Tibial artery (tissue), 4 donors: ENCODE data around the gene RPS6KA4.
A peak's percentile ranks its signal among the peaks of the same experiment; 100 is the strongest.
"Not testable (repeated sequence)": the region's sequence is repeated elsewhere in the genome, so short reads cannot be mapped to it uniquely, and the experiment has no call there.

Source experiments
- DNase-seq, 2 donors: peaks; one replicate each; pipeline ENCODE4 v3.0.0-alpha.2; 2019
- H3K27ac ChIP-seq, 2 donors: fragments of 200-600 bp; sonication (generic) in 1 of 2; 1 replicate in 1 of 2; 2 replicates in 1 of 2; pipeline ENCODE4 v1.5.1; 2018 to 2019; ENCODE audit warnings: mild to moderate bottlenecking in 1 of 2
- H3K27me3 ChIP-seq, 2 donors: fragments of 200-600 bp; sonication (generic) in 1 of 2; one replicate each; pipeline versions ENCODE4 v1.5.1 to v1.6.0; 2016 to 2019
- H3K36me3 ChIP-seq, 3 donors: fragments of 200-600 bp; sonication (generic) in 2 of 3; one replicate each; pipeline ENCODE4 v1.5.1; 2016 to 2019; ENCODE audit warnings: mild to moderate bottlenecking in 2 of 3
- H3K4me1 ChIP-seq, 4 donors: fragments of 200-600 bp; sonication (generic) in 2 of 4; 1 replicate in 3 of 4; 2 replicates in 1 of 4; pipeline ENCODE4 v1.5.1; 2016 to 2019
- H3K4me3 ChIP-seq, 2 donors: fragments of 200-600 bp; sonication (generic) in 1 of 2; 1 replicate in 1 of 2; 2 replicates in 1 of 2; pipeline ENCODE4 v1.5.1; 2018 to 2019; ENCODE audit warnings: mild to moderate bottlenecking in 2 of 2
- H3K9me3 ChIP-seq, 3 donors: fragments of 200-600 bp; sonication (generic) in 1 of 3; one replicate each; pipeline ENCODE4 v1.5.1; 2016 to 2019
- CTCF ChIP-seq, 2 experiments: fragments of 200-600 bp in 1 of 2; fragments of 450-650 bp in 1 of 2; IDR thresholded peaks; one replicate each; pipeline ENCODE4 v1.5.1; 2017 to 2019; ENCODE audit warnings: antibody characterized with exemption in 2 of 2, mild to moderate bottlenecking in 1 of 2, moderate library complexity in 1 of 2
- intact Hi-C: fragments of 100-400 bp; cut with DNase I; formaldehyde crosslinking; loops from one replicate; pipeline ENCODE4 v1.15.0; 2023; ENCODE audit warnings: low total_unique reads

The RPS6KA4 gene

GRCh38 chr11:64415286-64415685 is 56.3 kb downstream of the RPS6KA4 start:
- intact Hi-C loops = no loop called here
- Histone ChIP-seq H3K9me3 (no peaks in the 10 kb centered on the region), H3K4me3 (no peak overlapping the region), H3K27ac (no peak overlapping the region), H3K36me3 (no peaks in the 10 kb centered on the region), H3K27me3 (peaks cover 0 to 6% of the 10 kb centered on the region in 2 donors), H3K4me1 (peaks cover 0 to 13% (median 11%) of the 10 kb centered on the region in 4 donors)
- no peak for TF ChIP-seq CTCF (IDR thresholded peaks at IDR 0.05)
- DNase-seq = no peak

GRCh38 chr11:64415996-64416728 is 57.2 kb downstream of the RPS6KA4 start:
- Histone ChIP-seq H3K27me3 (peaks cover 0 to 3% of the 10 kb centered on the region in 2 donors), H3K4me1 (peaks cover 0 to 18% (median 15%) of the 10 kb centered on the region in 4 donors), H3K27ac (no peak overlapping the region), H3K9me3 (peaks cover 0 to under 1% (median 0%) of the 10 kb centered on the region in 3 donors), H3K4me3 (no peak overlapping the region), H3K36me3 (no peaks in the 10 kb centered on the region)
- no peak for DNase-seq
- TF ChIP-seq CTCF (IDR thresholded peaks at IDR 0.05) = no peak
- intact Hi-C loops = no loop called here

DNA sequence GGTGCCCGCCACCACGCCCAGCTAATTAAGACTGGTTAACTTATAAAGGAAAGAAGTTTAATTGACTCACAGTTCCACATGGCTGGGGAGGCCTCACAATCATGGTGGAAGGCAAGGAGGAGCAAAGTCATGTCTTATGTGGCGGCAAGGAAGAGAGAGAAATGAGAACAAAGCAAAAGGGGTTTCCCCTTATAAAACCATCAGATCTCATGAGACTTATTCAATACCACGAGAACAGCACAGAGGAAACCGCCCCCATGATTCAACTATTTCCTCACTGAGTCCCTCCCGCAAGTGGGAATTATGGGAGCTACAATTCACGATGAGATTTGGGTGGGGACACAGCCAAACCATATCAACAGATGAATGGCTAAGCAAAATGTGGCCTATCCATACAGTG is 59.3 kb downstream of the RPS6KA4 start:
- intact Hi-C loops, DNase-seq, H3K27me3 ChIP-seq, H3K4me3 ChIP-seq, H3K36me3 ChIP-seq: not testable (repeated sequence)
- Histone ChIP-seq H3K27ac (peak overlapping the region in 1 of 2 donors; percentile 52), H3K9me3 (peaks cover 0 to 15% (median 3%) of the 10 kb centered on the region in 3 donors), H3K4me1 (peaks cover 0 to 18% (median 15%) of the 10 kb centered on the region in 4 donors)

- no peak for TF ChIP-seq CTCF (IDR thresholded peaks at IDR 0.05)
- Histone ChIP-seq H3K4me3 (no peak overlapping the region), H3K36me3 (no peaks in the 10 kb centered on the region), H3K27ac (peak overlapping the region; percentile 52 to 56), H3K9me3 (peaks cover 0 to 15% (median 3%) of the 10 kb centered on the region in 3 donors), H3K27me3 (no peaks in the 10 kb centered on the region), H3K4me1 (peaks cover 0 to 18% (median 15%) of the 10 kb centered on the region in 4 donors)
- no peak for DNase-seq
- intact Hi-C loops = no loop called here
Observed at GRCh38 chr11:64419257-64419790, 60.4 kb downstream of the RPS6KA4 start.

- peak; percentile 51 to 89 for DNase-seq
- H3K27ac ChIP-seq = peak overlapping the region; percentile 54 to 56
- TF ChIP-seq CTCF (IDR thresholded peaks at IDR 0.05) = no peak
Observed at GRCh38 chr11:64419818-64420485, 61.0 kb downstream of the RPS6KA4 start.

More at GRCh38 chr11:64419818-64420485, 61.0 kb downstream of the RPS6KA4 start:
- Histone ChIP-seq H3K36me3 (no peaks in the 10 kb centered on the region), H3K4me1 (peaks cover 0 to 18% (median 15%) of the 10 kb centered on the region in 4 donors), H3K9me3 (peaks cover 0 to 15% (median 3%) of the 10 kb centered on the region in 3 donors), H3K4me3 (no peak overlapping the region), H3K27me3 (no peaks in the 10 kb centered on the region)
- intact Hi-C loops = no loop called here
